ENCODE data around the gene REPIN1. TPM values are rescaled to one million over a fixed set of nuclear protein-coding genes. Genes with fewer than 3 reads are reported as not detected.

The REPIN1 gene
- total RNA-seq, 4 donors from 2014 or later = 115 to 332 (median 159) TPM

- ATAC-seq (no peak), DNase-seq (no peak)
- H3K27ac ChIP-seq = peak overlapping the region in 3 of 4 donors; percentile 72 to 78 (median 73)
- H3K9me3 ChIP-seq = no peaks in the 10 kb centered on the region
- no peak overlapping the region for H3K4me3 ChIP-seq
- no peak for TF ChIP-seq CTCF (IDR thresholded peaks at IDR 0.05 in 4 of 5, conservative IDR thresholded peaks at IDR 0.05 in 1 of 5)
- no peak for TF ChIP-seq POLR2A (IDR thresholded peaks at IDR 0.05)
- intact Hi-C loops (cut with DNase I; ENCODE audit: low total_unique reads) = loop anchor here (10.0 kb wide), 2 partner anchors 881 to 1479 kb away; partner anchors contain the start of genes EZH2 and SMARCD3
- peaks cover 31 to 42% of the 10 kb centered on the region in 2 donors for H3K4me1 ChIP-seq
- H3K36me3 ChIP-seq = no peaks in the 10 kb centered on the region
- in situ Hi-C loops (cut with MboI; ENCODE audit: low sequenced_read_pairs in 4 of 4) = no loop called here
- H3K27me3 ChIP-seq = no peaks in the 10 kb centered on the region
Measured at GRCh38 chr7:150363370-150363769, 5.3 kb upstream of the REPIN1 start.

GRCh38 chr7:150363872-150364271, 4.8 kb upstream of the REPIN1 start:
- in situ Hi-C loops (cut with MboI; ENCODE audit: low sequenced_read_pairs in 4 of 4) (no loop called here), intact Hi-C loops (cut with DNase I; ENCODE audit: low total_unique reads) (loop anchor here (10.0 kb wide), 2 partner anchors 881 to 1479 kb away; partner anchors contain the start of genes EZH2 and SMARCD3)
- TF ChIP-seq POLR2A (IDR thresholded peaks at IDR 0.05) = no peak
- TF ChIP-seq CTCF (IDR thresholded peaks at IDR 0.05 in 4 of 5, conservative IDR thresholded peaks at IDR 0.05 in 1 of 5) = no peak
- Histone ChIP-seq H3K4me1 (peaks cover 31 to 42% of the 10 kb centered on the region in 2 donors), H3K9me3 (no peaks in the 10 kb centered on the region), H3K36me3 (no peaks in the 10 kb centered on the region), H3K27me3 (no peaks in the 10 kb centered on the region), H3K27ac (peak overlapping the region; percentile 58 to 78 (median 72)), H3K4me3 (no peak overlapping the region)
- ATAC-seq (peak in 1 of 2 donors; percentile 57), DNase-seq (peak in 1 of 2 donors; percentile 62)

- Histone ChIP-seq H3K36me3 (no peaks in the 10 kb centered on the region), H3K27me3 (no peaks in the 10 kb centered on the region), H3K4me1 (peaks cover 41 to 50% of the 10 kb centered on the region in 2 donors), H3K9me3 (no peaks in the 10 kb centered on the region), H3K4me3 (no peak overlapping the region), H3K27ac (peak overlapping the region in 3 of 4 donors; percentile 73 to 98 (median 78))
- in situ Hi-C loops (cut with MboI; ENCODE audit: low sequenced_read_pairs in 4 of 4) (no loop called here), intact Hi-C loops (cut with DNase I; ENCODE audit: low total_unique reads) (loop anchor here (10.0 kb wide), 2 partner anchors 880 to 1480 kb away; partner anchors contain the start of genes EZH2 and SMARCD3)
- ATAC-seq (no peak), DNase-seq (no peak)
- TF ChIP-seq CTCF (IDR thresholded peaks at IDR 0.05 in 4 of 5, conservative IDR thresholded peaks at IDR 0.05 in 1 of 5) (no peak), POLR2A (IDR thresholded peaks at IDR 0.05) (no peak)
Measured at GRCh38 chr7:150365194-150365593, 3.4 kb upstream of the REPIN1 start.

GRCh38 chr7:150365673-150366398, 2.8 kb upstream of the REPIN1 start:
- DNase-seq (no peak), ATAC-seq (no peak)
- peaks cover 44 to 56% of the 10 kb centered on the region in 2 donors for H3K4me1 ChIP-seq
- no peak overlapping the region for H3K4me3 ChIP-seq
- in situ Hi-C loops (cut with MboI; ENCODE audit: low sequenced_read_pairs in 4 of 4) (no loop called here), intact Hi-C loops (cut with DNase I; ENCODE audit: low total_unique reads) (loop anchor here (10.0 kb wide), 2 partner anchors 879 to 1481 kb away; partner anchors contain the start of genes EZH2 and SMARCD3)
- TF ChIP-seq POLR2A (IDR thresholded peaks at IDR 0.05) (no peak), CTCF (IDR thresholded peaks at IDR 0.05 in 4 of 5, conservative IDR thresholded peaks at IDR 0.05 in 1 of 5) (no peak)
- no peaks in the 10 kb centered on the region for H3K9me3 ChIP-seq
- H3K36me3 ChIP-seq = no peaks in the 10 kb centered on the region
- H3K27ac ChIP-seq = peak overlapping the region; percentile 25 to 98 (median 56)
- no peaks in the 10 kb centered on the region for H3K27me3 ChIP-seq

Measured in gastrocnemius medialis (tissue), 4 donors.